Trophoblast cell (in vitro differentiated cells and primary cell): Measurements from ENCODE around the gene POFUT1.

Source experiments
- DNase-seq, 2 donors: peaks; one replicate each; pipeline ENCODE4 v3.0.0-alpha.2; 2016
- H2AFZ ChIP-seq: 2 replicates; pipeline ENCODE4 v1.6.1; 2013; ENCODE audit warnings: low read length, moderate library complexity, mild to moderate bottlenecking; ENCODE audit not compliant: insufficient read depth, poor library complexity
- H2AK5ac ChIP-seq: 2 replicates; pipeline ENCODE4 v1.6.1; 2013; ENCODE audit warnings: mild to moderate bottlenecking, low read length
- H2BK120ac ChIP-seq: 2 replicates; pipeline ENCODE4 v1.6.1; 2013; ENCODE audit warnings: low read length, mild to moderate bottlenecking, moderate library complexity; ENCODE audit not compliant: insufficient read depth, poor library complexity
- H2BK12ac ChIP-seq: 2 replicates; pipeline ENCODE4 v1.6.1; 2013; ENCODE audit warnings: mild to moderate bottlenecking, low read length, moderate library complexity
- H2BK5ac ChIP-seq: 2 replicates; pipeline ENCODE4 v1.6.1; 2013; ENCODE audit warnings: low read length, low read depth, moderate library complexity, mild to moderate bottlenecking; ENCODE audit not compliant: poor library complexity
- H3K14ac ChIP-seq: 2 replicates; pipeline ENCODE4 v1.6.1; 2013; ENCODE audit warnings: mild to moderate bottlenecking, low read length
- H3K18ac ChIP-seq: 2 replicates; pipeline ENCODE4 v1.6.1; 2013; ENCODE audit warnings: mild to moderate bottlenecking, low read length
- H3K23ac ChIP-seq: 2 replicates; pipeline ENCODE4 v1.6.1; 2013; ENCODE audit warnings: low read length
- H3K27ac ChIP-seq: 2 replicates; pipeline ENCODE4 v1.5.1; 2013; ENCODE audit warnings: low read depth, mild to moderate bottlenecking, inconsistent platforms, low read length, moderate library complexity
- H3K27me3 ChIP-seq: 2 replicates; pipeline ENCODE4 v1.6.1; 2013; ENCODE audit warnings: inconsistent platforms, mild to moderate bottlenecking, low read length, moderate library complexity; ENCODE audit not compliant: insufficient read depth
- H3K36me3 ChIP-seq, 2 experiments: 1 replicate in 1 of 2; 2 replicates in 1 of 2; pipeline ENCODE4 v1.6.1; 2013; ENCODE audit warnings: low read length in 2 of 2, mild to moderate bottlenecking in 2 of 2, moderate library complexity in 1 of 2; ENCODE audit not compliant: insufficient read depth in 2 of 2, control insufficient read depth in 1 of 2
- H3K4ac ChIP-seq: 2 replicates; pipeline ENCODE4 v1.6.1; 2013; ENCODE audit warnings: low read depth, mild to moderate bottlenecking, low read length, moderate library complexity
- H3K4me1 ChIP-seq, 2 experiments: 1 replicate in 1 of 2; 2 replicates in 1 of 2; pipeline ENCODE4 v1.6.1; 2013; ENCODE audit warnings: low read length in 2 of 2, mild to moderate bottlenecking in 2 of 2, moderate library complexity in 1 of 2; ENCODE audit not compliant: insufficient read depth in 2 of 2, control insufficient read depth in 1 of 2
- H3K4me2 ChIP-seq: 2 replicates; pipeline ENCODE4 v1.6.1; 2013; ENCODE audit warnings: inconsistent platforms, mild to moderate bottlenecking, low read length, moderate library complexity
- H3K4me3 ChIP-seq: 2 replicates; pipeline ENCODE4 v1.5.1; 2013; ENCODE audit warnings: mild to moderate bottlenecking, low read depth, low read length, inconsistent platforms
- H3K79me1 ChIP-seq: one replicate; pipeline ENCODE4 v1.6.1; 2013; ENCODE audit warnings: low read length
- H3K79me2 ChIP-seq: 2 replicates; pipeline ENCODE4 v1.6.1; 2013; ENCODE audit warnings: low read length, mild to moderate bottlenecking; ENCODE audit not compliant: control insufficient read depth, insufficient read depth, poor library complexity
- H3K9ac ChIP-seq: 2 replicates; pipeline ENCODE4 v1.6.1; 2013; ENCODE audit warnings: mild to moderate bottlenecking, low read length
- H3K9me3 ChIP-seq: 2 replicates; pipeline ENCODE4 v1.6.1; 2013; ENCODE audit warnings: low read depth, mild to moderate bottlenecking, control low read depth, inconsistent platforms, low read length; ENCODE audit not compliant: insufficient read depth
- H4K12ac ChIP-seq: 2 replicates; pipeline ENCODE4 v1.6.1; 2013; ENCODE audit warnings: low read depth, mild to moderate bottlenecking, low read length, moderate library complexity
- H4K8ac ChIP-seq: 2 replicates; pipeline ENCODE4 v1.6.1; 2013; ENCODE audit warnings: low read depth, mild to moderate bottlenecking, low read length, moderate library complexity
- H4K91ac ChIP-seq: one replicate; pipeline ENCODE4 v1.6.1; 2013; ENCODE audit warnings: low read depth, mild to moderate bottlenecking, low read length, moderate library complexity
- WGBS: extraction: QIAGEN DNeasy Blood & Tissue Kit; methylation state at CpG from one replicate; pipeline ENCODE4 v1.1.7; 2013; ENCODE audit warnings: missing lambda C conversion rate; ENCODE audit not compliant: insufficient read length, insufficient coverage; ENCODE audit errors: extremely low coverage; 5-methylcytosine and 5-hydroxymethylcytosine counted together

POFUT1 gene

GRCh38 chr20:32179515-32179914 is 28.2 kb upstream of the POFUT1 start:
- H3K14ac ChIP-seq = no peak overlapping the region
- H3K27ac ChIP-seq = no peak overlapping the region
- H3K36me3 ChIP-seq = no peaks in the 10 kb centered on the region
- no peak overlapping the region for H3K4ac ChIP-seq
- no peak overlapping the region for H2AK5ac ChIP-seq
- H3K9me3 ChIP-seq = no peaks in the 10 kb centered on the region
- no peak overlapping the region for H2BK120ac ChIP-seq
- H2BK12ac ChIP-seq = no peak overlapping the region
- H4K91ac ChIP-seq = no peak overlapping the region
- H4K12ac ChIP-seq = no peak overlapping the region
- no peak overlapping the region for H2BK5ac ChIP-seq
- no peak overlapping the region for H4K8ac ChIP-seq
- H3K27me3 ChIP-seq = no peaks in the 10 kb centered on the region
- H3K9ac ChIP-seq = no peak overlapping the region
- no peak for DNase-seq
- H3K79me2 ChIP-seq = no peaks in the 10 kb centered on the region
- no peak overlapping the region for H3K4me3 ChIP-seq
- no peaks in the 10 kb centered on the region for H3K79me1 ChIP-seq
- no peak overlapping the region for H2AFZ ChIP-seq
- no peak overlapping the region for H3K18ac ChIP-seq
- H3K4me2 ChIP-seq = no peak overlapping the region
- WGBS = no CpG with 5 or more reads among the region's 2 CpGs
- H3K23ac ChIP-seq = no peak overlapping the region
- H3K4me1 ChIP-seq = no peaks in the 10 kb centered on the region

- Histone ChIP-seq H2BK5ac (no peak overlapping the region), H2AFZ (no peak overlapping the region), H4K8ac (no peak overlapping the region), H2AK5ac (no peak overlapping the region), H3K4me3 (no peak overlapping the region), H4K91ac (no peak overlapping the region), H3K18ac (no peak overlapping the region), H3K23ac (no peak overlapping the region), H3K36me3 (no peaks in the 10 kb centered on the region), H2BK12ac (no peak overlapping the region), H4K12ac (no peak overlapping the region), H3K14ac (no peak overlapping the region), H3K4me2 (no peak overlapping the region), H3K79me2 (no peaks in the 10 kb centered on the region), H3K9ac (no peak overlapping the region), H3K27ac (no peak overlapping the region), H3K79me1 (no peaks in the 10 kb centered on the region), H3K4me1 (no peaks in the 10 kb centered on the region), H3K4ac (no peak overlapping the region), H2BK120ac (no peak overlapping the region), H3K27me3 (no peaks in the 10 kb centered on the region), H3K9me3 (no peaks in the 10 kb centered on the region)
- no CpG with 5 or more reads among the region's 4 CpGs for WGBS
- DNase-seq = no peak
Measured at GRCh38 chr20:32179934-32180333, 27.7 kb upstream of the POFUT1 start.

GRCh38 chr20:32181606-32182005 is 26.1 kb upstream of the POFUT1 start:
- no peak overlapping the region for H4K91ac ChIP-seq
- no peaks in the 10 kb centered on the region for H3K27me3 ChIP-seq
- no peak overlapping the region for H2AK5ac ChIP-seq
- no peaks in the 10 kb centered on the region for H3K9me3 ChIP-seq
- no peak overlapping the region for H2AFZ ChIP-seq
- H3K18ac ChIP-seq = no peak overlapping the region
- H2BK120ac ChIP-seq = no peak overlapping the region
- H4K8ac ChIP-seq = no peak overlapping the region
- no peak overlapping the region for H2BK5ac ChIP-seq
- H3K14ac ChIP-seq = no peak overlapping the region
- no peaks in the 10 kb centered on the region for H3K79me1 ChIP-seq
- H3K23ac ChIP-seq = no peak overlapping the region
- DNase-seq = no peak
- H4K12ac ChIP-seq = no peak overlapping the region
- H2BK12ac ChIP-seq = no peak overlapping the region
- no peak overlapping the region for H3K4me3 ChIP-seq
- no peaks in the 10 kb centered on the region for H3K79me2 ChIP-seq
- no peak overlapping the region for H3K4ac ChIP-seq
- no peaks in the 10 kb centered on the region for H3K36me3 ChIP-seq
- H3K4me2 ChIP-seq = no peak overlapping the region
- no peaks in the 10 kb centered on the region for H3K4me1 ChIP-seq
- H3K27ac ChIP-seq = no peak overlapping the region
- no peak overlapping the region for H3K9ac ChIP-seq
- whole genome bisulfite sequencing = no CpG with 5 or more reads among the region's 2 CpGs

- H3K4me3 ChIP-seq = no peak overlapping the region
Measured at GRCh38 chr20:32183947-32184635, 23.6 kb upstream of the POFUT1 start.

More at GRCh38 chr20:32183947-32184635, 23.6 kb upstream of the POFUT1 start:
- H3K4ac ChIP-seq = no peak overlapping the region
- H4K12ac ChIP-seq = no peak overlapping the region
- H3K18ac ChIP-seq = no peak overlapping the region
- WGBS = no CpG with 5 or more reads among the region's 4 CpGs
- H3K27me3 ChIP-seq = no peaks in the 10 kb centered on the region
- no peak overlapping the region for H3K4me2 ChIP-seq
- no peak overlapping the region for H3K23ac ChIP-seq
- no peak overlapping the region for H3K14ac ChIP-seq
- no peak overlapping the region for H2AFZ ChIP-seq
- H3K27ac ChIP-seq = no peak overlapping the region
- no peak overlapping the region for H3K9ac ChIP-seq
- peaks cover 0 to 2% of the 10 kb centered on the region in 2 experiments for H3K4me1 ChIP-seq
- peaks cover 2% of the 10 kb centered on the region for H3K9me3 ChIP-seq
- no peak overlapping the region for H2BK5ac ChIP-seq
- H2AK5ac ChIP-seq = no peak overlapping the region
- H2BK120ac ChIP-seq = no peak overlapping the region
- no peaks in the 10 kb centered on the region for H3K79me1 ChIP-seq
- DNase-seq = no peak
- H2BK12ac ChIP-seq = no peak overlapping the region
- H3K36me3 ChIP-seq = no peaks in the 10 kb centered on the region
- H3K79me2 ChIP-seq = no peaks in the 10 kb centered on the region
- no peak overlapping the region for H4K91ac ChIP-seq
- H4K8ac ChIP-seq = no peak overlapping the region
